ENCODE results near the gene CTDSPL. TPM values are rescaled to one million over a fixed set of nuclear protein-coding genes. Genes with fewer than 3 reads are reported as not detected.
"Not testable (repeated sequence)": the region's sequence is repeated elsewhere in the genome, so short reads cannot be mapped to it uniquely, and the experiment has no call there.

CTDSPL gene
- total and polyA plus RNA-seq, 7 experiments from 2014 or later, result 0.15 to 5.6 (median 1.7) TPM

- Histone ChIP-seq H3K4me1 (ENCODE audit: control insufficient read depth in 2 of 2, insufficient read depth in 2 of 2, low read length in 2 of 2) (no peaks in the 10 kb centered on the region), H3K27ac (ENCODE audit: low read depth, low read length) (no peak overlapping the region), H3K36me3 (ENCODE audit: control insufficient read depth in 2 of 3, insufficient read depth in 3 of 3, low read length in 3 of 3) (no peaks in the 10 kb centered on the region), H3K27me3 (ENCODE audit: control insufficient read depth in 2 of 2, insufficient read depth in 2 of 2, low read length in 2 of 2) (no peaks in the 10 kb centered on the region), H3K4me3 (ENCODE audit: low read length) (no peak overlapping the region), H3K9me3 (ENCODE audit: control insufficient read depth in 2 of 3, low read length in 3 of 3) (no peaks in the 10 kb centered on the region)
- CTCF ChIA-PET, result interaction anchor here (0.6 kb wide), 1 partner anchor 180 kb away, joined by 5 read pairs; no protein-coding TSS in a partner anchor
- no peaks in the 10 kb centered on the region for H3K27me3 Mint-ChIP-seq
- H3K4me1 Mint-ChIP-seq, result peaks cover 0 to 8% (median 4%) of the 10 kb centered on the region in 7 donors
- no peak for DNase-seq
- peak overlapping the region in 1 of 10 donors; percentile 31 for H3K4me3 Mint-ChIP-seq
- H3K9me3 Mint-ChIP-seq, result no peaks in the 10 kb centered on the region
- intact Hi-C loops (cut with micrococcal nuclease), result no loop called here
- no peaks in the 10 kb centered on the region for H3K36me3 Mint-ChIP-seq
- H3K27ac Mint-ChIP-seq, result peak overlapping the region in 1 of 9 donors; percentile 67
- POLR2A ChIA-PET, result no interaction called here
- ATAC-seq, result no peak
Observed at GRCh38 chr3:37987751-37988179, 126.1 kb downstream of the CTDSPL start.

- intact Hi-C loops (cut with micrococcal nuclease); DNase-seq; POLR2A ChIA-PET; ATAC-seq; H3K4me3 Mint-ChIP-seq; H3K36me3 Mint-ChIP-seq; H3K27me3 ChIP-seq (ENCODE audit: control insufficient read depth in 2 of 2, insufficient read depth in 2 of 2, low read length in 2 of 2); H3K4me1 ChIP-seq (ENCODE audit: control insufficient read depth in 2 of 2, insufficient read depth in 2 of 2, low read length in 2 of 2); H3K9me3 ChIP-seq (ENCODE audit: control insufficient read depth in 2 of 3, low read length in 3 of 3); H3K4me3 ChIP-seq (ENCODE audit: low read length); H3K27me3 Mint-ChIP-seq; H3K27ac Mint-ChIP-seq; H3K36me3 ChIP-seq (ENCODE audit: control insufficient read depth in 2 of 3, insufficient read depth in 3 of 3, low read length in 3 of 3); H3K27ac ChIP-seq (ENCODE audit: low read depth, low read length); H3K9me3 Mint-ChIP-seq: not testable (repeated sequence)
- CTCF ChIA-PET, result interaction anchor here (0.7 kb wide), 1 partner anchor 14 kb away, joined by 3 read pairs; no protein-coding TSS in a partner anchor
- H3K4me1 Mint-ChIP-seq, result peaks cover 4 to 14% (median 8%) of the 10 kb centered on the region in 7 donors
Observed at GRCh38 chr3:37988376-37988775, 126.7 kb downstream of the CTDSPL start.

- DNase-seq, result no peak
Observed at GRCh38 chr3:37988931-37989525, 127.3 kb downstream of the CTDSPL start.

GRCh38 chr3:37989821-37990480 is 128.3 kb downstream of the CTDSPL start:
- Histone ChIP-seq H3K4me3 (ENCODE audit: low read length) (no peak overlapping the region), H3K4me1 (ENCODE audit: control insufficient read depth in 2 of 2, insufficient read depth in 2 of 2, low read length in 2 of 2) (peaks cover 12 to 15% of the 10 kb centered on the region in 2 donors), H3K27me3 (ENCODE audit: control insufficient read depth in 2 of 2, insufficient read depth in 2 of 2, low read length in 2 of 2) (no peaks in the 10 kb centered on the region), H3K9me3 (ENCODE audit: control insufficient read depth in 2 of 3, low read length in 3 of 3) (no peaks in the 10 kb centered on the region), H3K36me3 (ENCODE audit: control insufficient read depth in 2 of 3, insufficient read depth in 3 of 3, low read length in 3 of 3) (no peaks in the 10 kb centered on the region), H3K27ac (ENCODE audit: low read depth, low read length) (no peak overlapping the region)
- no peaks in the 10 kb centered on the region for H3K9me3 Mint-ChIP-seq
- ATAC-seq (no peak), DNase-seq (no peak)
- peaks cover 14 to 30% (median 21%) of the 10 kb centered on the region in 7 donors for H3K4me1 Mint-ChIP-seq
- CTCF ChIA-PET, result interaction anchor here (1.1 kb wide), 1 partner anchor 15 kb away, joined by 3 read pairs; no protein-coding TSS in a partner anchor
- no peak overlapping the region for H3K4me3 Mint-ChIP-seq
- POLR2A ChIA-PET, result no interaction called here
- H3K27ac Mint-ChIP-seq, result peak overlapping the region in 2 of 9 donors; percentile 25 to 66
- H3K27me3 Mint-ChIP-seq, result no peaks in the 10 kb centered on the region
- intact Hi-C loops (cut with micrococcal nuclease), result no loop called here
- H3K36me3 Mint-ChIP-seq, result peaks cover 0 to 5% (median 0%) of the 10 kb centered on the region in 5 donors

More at GRCh38 chr3:37988931-37989525, 127.3 kb downstream of the CTDSPL start:
- Mint-ChIP-seq H3K27ac (peak overlapping the region in 1 of 9 donors; percentile 73), H3K36me3 (no peaks in the 10 kb centered on the region), H3K9me3 (no peaks in the 10 kb centered on the region), H3K4me1 (peaks cover 9 to 21% (median 12%) of the 10 kb centered on the region in 7 donors), H3K4me3 (no peak overlapping the region), H3K27me3 (no peaks in the 10 kb centered on the region)
- ChIA-PET POLR2A (no interaction called here), CTCF (interaction anchor here (0.7 kb wide), 1 partner anchor 14 kb away, joined by 3 read pairs; no protein-coding TSS in a partner anchor)
- H3K4me1 ChIP-seq (ENCODE audit: control insufficient read depth in 2 of 2, insufficient read depth in 2 of 2, low read length in 2 of 2), result peaks cover 6% of the 10 kb centered on the region in 2 donors
- no peaks in the 10 kb centered on the region for H3K27me3 ChIP-seq (ENCODE audit: control insufficient read depth in 2 of 2, insufficient read depth in 2 of 2, low read length in 2 of 2)
- H3K9me3 ChIP-seq (ENCODE audit: control insufficient read depth in 2 of 3, low read length in 3 of 3), result no peaks in the 10 kb centered on the region
- no peaks in the 10 kb centered on the region for H3K36me3 ChIP-seq (ENCODE audit: control insufficient read depth in 2 of 3, insufficient read depth in 3 of 3, low read length in 3 of 3)
- H3K4me3 ChIP-seq (ENCODE audit: low read length), result no peak overlapping the region
- no peak overlapping the region for H3K27ac ChIP-seq (ENCODE audit: low read depth, low read length)
- intact Hi-C loops (cut with micrococcal nuclease), result no loop called here
- ATAC-seq, result no peak

- ATAC-seq, result no peak
- H3K27ac ChIP-seq (ENCODE audit: low read depth, low read length), result no peak within 1 kb of the TSS
- Mint-ChIP-seq H3K4me3 (no peak within 1 kb of the TSS), H3K4me1 (peaks cover 20 to 36% (median 26%) of the 10 kb centered on the region in 7 donors), H3K27ac (peak within 1 kb of the TSS in 2 of 9 donors; percentile 25 to 66), H3K36me3 (peaks cover 0 to 9% (median 0%) of the 10 kb centered on the region in 5 donors), H3K9me3 (no peaks in the 10 kb centered on the region), H3K27me3 (no peaks in the 10 kb centered on the region)
- peaks cover 18 to 21% of the 10 kb centered on the region in 2 donors for H3K4me1 ChIP-seq (ENCODE audit: control insufficient read depth in 2 of 2, insufficient read depth in 2 of 2, low read length in 2 of 2)
- intact Hi-C loops (cut with micrococcal nuclease), result no loop called here
- no peak within 1 kb of the TSS for H3K4me3 ChIP-seq (ENCODE audit: low read length)
- CTCF ChIA-PET, result interaction anchor here (1.1 kb wide), 1 partner anchor 16 kb away, joined by 3 read pairs; no protein-coding TSS in a partner anchor
- H3K9me3 ChIP-seq (ENCODE audit: control insufficient read depth in 2 of 3, low read length in 3 of 3), result no peaks in the 10 kb centered on the region
- DNase-seq, result no peak
- POLR2A ChIA-PET, result no interaction called here
- no peaks in the 10 kb centered on the region for H3K27me3 ChIP-seq (ENCODE audit: control insufficient read depth in 2 of 2, insufficient read depth in 2 of 2, low read length in 2 of 2)
- no peaks in the 10 kb centered on the region for H3K36me3 ChIP-seq (ENCODE audit: control insufficient read depth in 2 of 3, insufficient read depth in 3 of 3, low read length in 3 of 3)
Observed at GRCh38 chr3:37990527-37990926, 128.8 kb downstream of the CTDSPL start, which contains the start of gene VILL. Gene VILL (plus strand): TSS chr3:37990786. CDS start chr3:37993673, 2,887 bp downstream.

GRCh38 chr3:37991109-37991508 is 129.4 kb downstream of the CTDSPL start:
- no peaks in the 10 kb centered on the region for H3K9me3 Mint-ChIP-seq
- H3K36me3 Mint-ChIP-seq, result peaks cover 0 to 15% (median 0%) of the 10 kb centered on the region in 5 donors
- peaks cover 26 to 42% (median 32%) of the 10 kb centered on the region in 7 donors for H3K4me1 Mint-ChIP-seq
- DNase-seq, result no peak
- Histone ChIP-seq H3K27ac (ENCODE audit: low read depth, low read length) (no peak overlapping the region), H3K27me3 (ENCODE audit: control insufficient read depth in 2 of 2, insufficient read depth in 2 of 2, low read length in 2 of 2) (no peaks in the 10 kb centered on the region), H3K4me1 (ENCODE audit: control insufficient read depth in 2 of 2, insufficient read depth in 2 of 2, low read length in 2 of 2) (peaks cover 24 to 26% of the 10 kb centered on the region in 2 donors), H3K36me3 (ENCODE audit: control insufficient read depth in 2 of 3, insufficient read depth in 3 of 3, low read length in 3 of 3) (no peaks in the 10 kb centered on the region), H3K9me3 (ENCODE audit: control insufficient read depth in 2 of 3, low read length in 3 of 3) (no peaks in the 10 kb centered on the region), H3K4me3 (ENCODE audit: low read length) (no peak overlapping the region)
- ChIA-PET CTCF (no interaction called here), POLR2A (no interaction called here)
- intact Hi-C loops (cut with micrococcal nuclease), result no loop called here
- H3K4me3 Mint-ChIP-seq, result no peak overlapping the region
- no peak overlapping the region for H3K27ac Mint-ChIP-seq
- H3K27me3 Mint-ChIP-seq, result no peaks in the 10 kb centered on the region
- ATAC-seq, result no peak
